H1 (cell line): Measurements from ENCODE around the gene FOXP2.

Experiments
- ATF2 ChIP-seq: IDR thresholded peaks from 2 replicates; pipeline ENCODE4 v1.6.1; 2012; ENCODE audit warnings: low read length, inconsistent platforms
- CBX5 ChIP-seq: fragments of 300-800, 300-1000 bp; sonication (generic); IDR thresholded peaks from 2 replicates; pipeline ENCODE4 v1.7.1; 2016; ENCODE audit warnings: antibody characterized with exemption, low read length, low read depth
- CTCF ChIP-seq, 3 experiments: IDR thresholded peaks; 1 replicate in 2 of 3; 2 replicates in 1 of 3; pipeline versions ENCODE4 v1.5.1 to v1.6.1; 2011; ENCODE audit warnings: low read length in 3 of 3, mild to moderate bottlenecking in 3 of 3, inconsistent platforms in 2 of 3, low read depth in 1 of 3, moderate library complexity in 1 of 3; ENCODE audit not compliant: insufficient read depth in 1 of 3; ENCODE audit errors: control extremely low read depth in 1 of 3
- EZH2 ChIP-seq: fragments of 200-600 bp; sonication (generic); IDR thresholded peaks from 2 replicates; pipeline ENCODE4 v1.7.1; 2012; ENCODE audit warnings: low read depth, mild to moderate bottlenecking, moderate library complexity, low read length, inconsistent platforms; ENCODE audit not compliant: severe bottlenecking
- RBBP5 ChIP-seq: IDR thresholded peaks from 2 replicates; pipeline ENCODE4 v1.7.1; 2012; ENCODE audit warnings: low read depth, mild to moderate bottlenecking, inconsistent platforms, low read length, moderate library complexity, borderline replicate concordance
- RXRA ChIP-seq: IDR thresholded peaks from 2 replicates; pipeline ENCODE4 v1.6.1; 2011; ENCODE audit warnings: low read depth, mild to moderate bottlenecking, low read length, moderate library complexity; ENCODE audit not compliant: insufficient read depth

- TF ChIP-seq CTCF (IDR thresholded peaks at IDR 0.05; ENCODE audit: control extremely low read depth in 1 of 3, insufficient read depth in 1 of 3, low read depth in 1 of 3, low read length in 3 of 3) (no peak), RXRA (no peak), RBBP5 (no peak), EZH2 (no peak), CBX5 (no peak), ATF2 (no peak)
Measured at GRCh38 chr7:114670676-114671075, 256.1 kb downstream of the FOXP2 start.
